K562 (cell line): Measurements from ENCODE around the gene DNAH10.

Experiments
- EP400 ChIP-seq: fragments of 450-650 bp; IDR thresholded peaks from 2 replicates; pipeline ENCODE4 v1.6.1; 2017; ENCODE audit warnings: antibody characterized with exemption, mild to moderate bottlenecking, moderate library complexity
- KAT2B ChIP-seq: IDR thresholded peaks from one replicate; pipeline ENCODE4 v1.6.1; 2012; ENCODE audit warnings: low read depth, mild to moderate bottlenecking, control low read depth, inconsistent platforms, low read length, moderate library complexity
- ZFP1 ChIP-seq: fragments of 450-650 bp; formaldehyde crosslinking; IDR thresholded peaks from 2 replicates; pipeline ENCODE4 v1.4.0; 2020; ENCODE audit warnings: mild to moderate bottlenecking, mixed read lengths

GRCh38 chr12:123976227-123976826 is 214.2 kb downstream of the DNAH10 start:
- TF ChIP-seq KAT2B: no peak
- TF ChIP-seq ZFP1 (CRISPR knock-in tag): no peak
- no peak for TF ChIP-seq EP400
